ENCODE measurements around the gene TNIK.

DNA sequence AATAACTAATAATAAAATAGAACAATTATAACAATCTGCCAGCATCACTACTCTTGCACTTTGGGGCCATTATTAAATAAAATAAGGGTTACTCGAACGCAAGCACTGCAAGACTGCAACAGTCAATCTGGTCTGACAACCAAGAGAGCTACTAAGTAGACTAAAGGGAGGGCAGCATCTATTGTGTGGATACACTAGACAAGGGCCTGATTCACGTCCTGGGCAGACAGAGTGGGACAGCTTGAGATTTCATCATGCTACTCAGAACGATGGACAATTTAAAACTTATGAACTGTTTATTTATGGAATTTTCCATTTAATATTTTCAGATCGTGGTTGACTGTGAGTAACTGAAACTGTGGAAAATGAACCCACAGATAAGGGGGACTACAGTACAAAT lies 39.5 kb downstream of the TNIK start:
- TF ChIP-seq, protein P1, sequence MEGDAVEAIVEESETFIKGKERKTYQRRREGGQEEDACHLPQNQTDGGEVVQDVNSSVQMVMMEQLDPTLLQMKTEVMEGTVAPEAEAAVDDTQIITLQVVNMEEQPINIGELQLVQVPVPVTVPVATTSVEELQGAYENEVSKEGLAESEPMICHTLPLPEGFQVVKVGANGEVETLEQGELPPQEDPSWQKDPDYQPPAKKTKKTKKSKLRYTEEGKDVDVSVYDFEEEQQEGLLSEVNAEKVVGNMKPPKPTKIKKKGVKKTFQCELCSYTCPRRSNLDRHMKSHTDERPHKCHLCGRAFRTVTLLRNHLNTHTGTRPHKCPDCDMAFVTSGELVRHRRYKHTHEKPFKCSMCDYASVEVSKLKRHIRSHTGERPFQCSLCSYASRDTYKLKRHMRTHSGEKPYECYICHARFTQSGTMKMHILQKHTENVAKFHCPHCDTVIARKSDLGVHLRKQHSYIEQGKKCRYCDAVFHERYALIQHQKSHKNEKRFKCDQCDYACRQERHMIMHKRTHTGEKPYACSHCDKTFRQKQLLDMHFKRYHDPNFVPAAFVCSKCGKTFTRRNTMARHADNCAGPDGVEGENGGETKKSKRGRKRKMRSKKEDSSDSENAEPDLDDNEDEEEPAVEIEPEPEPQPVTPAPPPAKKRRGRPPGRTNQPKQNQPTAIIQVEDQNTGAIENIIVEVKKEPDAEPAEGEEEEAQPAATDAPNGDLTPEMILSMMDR (IDR thresholded peaks at IDR 0.05): no peak
- TF ChIP-seq POLR2A (IDR thresholded peaks at IDR 0.05): no peak
- no peak for TF ChIP-seq EP300 (IDR thresholded peaks at IDR 0.05)

All from gastroesophageal sphincter (tissue), 3 donors.